D721Med (cell line): ENCODE results near the gene TBC1D22A.

Experiments
- DNase-seq: peaks from one replicate; pipeline ENCODE4 v3.0.0; 2011; ENCODE audit warnings: low spot score; ENCODE audit not compliant: insufficient read length
- FAIRE-seq: peaks from 2 replicates; lab custom pipeline; 2011; peaks lifted over from hg19 to GRCh38; lab: Jason Lieb, UNC
- TF ChIP-seq, protein P1 (sequence below): IDR thresholded peaks from 2 replicates; pipeline ENCODE4 v1.5.1; 2012; ENCODE audit warnings: mild to moderate bottlenecking, control low read depth; ENCODE audit not compliant: insufficient read depth; ENCODE audit errors: missing control alignments

TBC1D22A gene

DNA sequence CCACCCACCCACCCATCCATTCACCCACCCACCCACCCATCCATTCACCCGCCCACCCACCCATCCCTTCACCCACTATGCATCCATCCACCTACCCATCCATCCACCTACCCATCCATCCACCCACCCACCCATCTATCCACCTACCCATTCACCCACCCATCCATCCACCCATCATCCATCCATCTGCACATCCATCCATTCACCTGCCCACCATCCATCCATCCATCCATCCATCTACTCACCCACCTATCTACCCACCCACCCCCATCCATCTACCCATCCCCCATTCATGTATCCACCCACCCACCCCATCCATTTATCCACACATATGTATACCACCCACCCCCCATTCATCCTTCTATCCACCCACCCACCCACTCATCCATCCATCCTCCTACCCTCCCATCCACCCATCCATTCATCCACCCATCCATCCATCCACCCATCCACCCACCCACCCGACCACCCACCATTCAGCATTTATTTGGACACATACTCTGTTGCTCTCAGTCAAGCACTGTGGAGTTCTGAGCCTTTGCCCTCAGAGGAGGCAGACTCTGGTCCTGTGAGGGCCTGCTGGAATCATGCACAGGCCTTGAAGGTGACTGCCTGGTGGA lies 380.1 kb downstream of the TBC1D22A start:
- TF ChIP-seq, protein P1, sequence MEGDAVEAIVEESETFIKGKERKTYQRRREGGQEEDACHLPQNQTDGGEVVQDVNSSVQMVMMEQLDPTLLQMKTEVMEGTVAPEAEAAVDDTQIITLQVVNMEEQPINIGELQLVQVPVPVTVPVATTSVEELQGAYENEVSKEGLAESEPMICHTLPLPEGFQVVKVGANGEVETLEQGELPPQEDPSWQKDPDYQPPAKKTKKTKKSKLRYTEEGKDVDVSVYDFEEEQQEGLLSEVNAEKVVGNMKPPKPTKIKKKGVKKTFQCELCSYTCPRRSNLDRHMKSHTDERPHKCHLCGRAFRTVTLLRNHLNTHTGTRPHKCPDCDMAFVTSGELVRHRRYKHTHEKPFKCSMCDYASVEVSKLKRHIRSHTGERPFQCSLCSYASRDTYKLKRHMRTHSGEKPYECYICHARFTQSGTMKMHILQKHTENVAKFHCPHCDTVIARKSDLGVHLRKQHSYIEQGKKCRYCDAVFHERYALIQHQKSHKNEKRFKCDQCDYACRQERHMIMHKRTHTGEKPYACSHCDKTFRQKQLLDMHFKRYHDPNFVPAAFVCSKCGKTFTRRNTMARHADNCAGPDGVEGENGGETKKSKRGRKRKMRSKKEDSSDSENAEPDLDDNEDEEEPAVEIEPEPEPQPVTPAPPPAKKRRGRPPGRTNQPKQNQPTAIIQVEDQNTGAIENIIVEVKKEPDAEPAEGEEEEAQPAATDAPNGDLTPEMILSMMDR, result no peak
- DNase-seq (no peak), FAIRE-seq (no peak)

DNA sequence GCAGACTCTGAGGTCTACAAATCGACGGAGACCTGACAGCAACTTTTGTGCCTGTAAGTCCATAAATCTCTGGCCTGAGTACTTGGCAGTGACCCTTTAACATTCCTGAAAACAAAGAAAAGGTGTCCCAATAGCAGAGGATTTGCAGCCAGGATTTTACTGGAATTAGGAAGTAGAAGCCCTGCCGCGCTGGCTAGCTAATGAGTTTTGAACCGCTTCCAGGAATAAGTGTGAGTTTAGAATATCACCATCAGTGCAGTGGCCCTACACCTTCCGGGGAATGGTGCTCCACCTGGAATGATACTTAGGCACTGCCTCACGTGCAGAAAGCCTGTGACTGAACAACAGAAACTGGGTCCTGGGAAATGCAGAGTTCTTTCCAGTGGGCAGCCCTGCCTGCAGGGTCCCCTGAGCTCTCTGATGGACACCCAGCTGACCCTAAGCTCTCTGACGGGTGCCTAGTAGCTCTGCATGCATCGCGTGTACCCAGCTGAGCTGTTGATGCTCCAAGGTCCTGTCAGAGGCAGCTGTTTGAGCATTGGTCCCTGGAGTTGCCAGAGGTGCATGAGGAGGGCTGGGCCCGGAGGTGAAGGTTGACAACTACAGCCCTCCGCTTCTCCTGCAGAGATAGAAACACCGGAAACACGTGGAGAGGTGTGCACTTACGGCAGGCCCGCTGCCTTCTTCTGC lies 380.9 kb downstream of the TBC1D22A start:
- TF ChIP-seq, protein P1, result no peak

DNA sequence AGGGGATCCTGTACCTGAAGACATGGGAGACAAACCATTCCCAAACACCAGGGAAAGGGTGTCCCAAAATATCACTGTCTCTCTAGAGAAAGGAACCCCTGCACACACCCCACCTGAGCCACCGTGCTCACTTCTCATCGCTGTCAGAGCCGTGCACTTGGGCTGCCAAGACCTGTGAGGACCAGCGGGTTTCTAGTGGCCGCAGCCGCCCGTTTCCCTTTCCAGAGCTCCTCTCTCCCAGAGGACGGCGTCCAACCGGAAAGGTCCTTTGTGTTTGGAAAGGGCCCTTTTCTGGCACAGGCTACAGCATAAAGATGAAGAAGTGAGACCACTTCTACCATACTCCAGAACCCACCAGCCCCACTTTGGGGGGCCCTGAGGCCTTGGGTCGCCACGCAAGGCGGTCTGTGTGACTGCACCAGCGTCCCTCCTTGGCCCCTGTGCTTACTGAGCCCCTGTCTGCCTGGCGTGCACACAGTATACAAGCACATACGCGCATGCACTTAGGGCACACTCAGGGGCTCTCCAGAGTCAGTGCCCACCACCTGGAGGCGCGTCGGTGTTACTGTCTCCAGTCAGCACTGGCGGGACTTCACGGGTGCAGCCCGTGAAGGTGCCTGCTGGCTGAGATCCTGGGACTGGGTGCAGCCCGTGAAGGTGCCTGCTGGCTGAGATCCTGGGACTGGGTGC lies 381.8 kb downstream of the TBC1D22A start:
- no peak for DNase-seq
- FAIRE-seq, result no peak
- TF ChIP-seq, protein P1, result no peak

More for the DNA sequence above, 380.9 kb downstream of the TBC1D22A start:
- FAIRE-seq (no peak), DNase-seq (no peak)

DNA sequence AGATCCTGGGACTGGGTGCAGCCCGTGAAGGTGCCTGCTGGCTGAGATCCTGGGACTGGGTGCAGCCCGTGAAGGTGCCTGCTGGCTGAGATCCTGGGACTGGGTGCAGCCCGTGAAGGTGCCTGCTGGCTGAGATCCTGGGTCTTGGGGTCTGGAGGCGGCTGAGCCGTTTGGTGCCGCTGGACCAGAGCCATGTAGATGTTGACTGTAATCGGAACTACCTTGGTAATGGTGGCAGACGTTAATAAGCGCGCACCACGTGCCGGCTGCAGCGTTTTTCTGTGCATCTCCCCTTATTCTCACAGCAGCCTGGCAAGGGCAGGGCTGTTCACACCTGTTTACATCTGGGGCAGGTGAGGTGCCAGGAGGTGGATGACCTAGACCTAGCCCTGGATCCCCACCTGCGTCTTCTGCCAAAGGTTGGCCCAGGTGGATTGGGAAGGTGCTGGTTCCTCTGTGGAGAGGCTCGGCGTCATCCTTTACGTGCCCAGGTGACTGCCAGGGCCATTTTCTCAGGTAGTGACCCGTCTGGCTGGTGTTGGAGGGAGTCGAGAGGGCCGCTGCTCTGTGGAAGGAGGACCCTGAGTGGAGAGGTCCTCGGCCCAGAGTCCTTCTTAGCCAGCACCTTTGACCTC lies 382.5 kb downstream of the TBC1D22A start:
- FAIRE-seq (no peak), DNase-seq (no peak)

DNA sequence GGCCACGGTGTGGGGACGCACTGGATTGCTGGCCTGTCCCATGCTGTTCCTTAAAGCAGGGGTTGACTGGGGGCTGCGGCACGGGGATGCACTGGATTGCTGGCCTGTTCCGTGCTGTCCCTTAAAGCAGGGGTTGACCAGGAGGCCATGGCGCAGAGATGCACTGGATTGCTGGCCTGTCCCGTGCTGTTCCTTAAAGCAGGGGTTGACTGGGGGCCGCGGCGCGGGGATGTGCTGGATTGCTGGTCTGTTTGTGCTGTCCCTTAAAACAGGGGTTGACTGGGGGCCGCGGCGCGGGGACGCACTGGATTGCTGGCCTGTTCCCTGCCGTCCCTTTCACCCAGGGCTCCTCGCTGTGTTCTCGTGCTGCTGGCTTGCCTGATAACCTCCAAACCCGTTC lies 383.4 kb downstream of the TBC1D22A start:
- DNase-seq (no peak), FAIRE-seq (no peak)
- TF ChIP-seq, protein P1, result no peak

More for the DNA sequence above, 382.5 kb downstream of the TBC1D22A start:
- TF ChIP-seq, protein P1, result no peak

DNA sequence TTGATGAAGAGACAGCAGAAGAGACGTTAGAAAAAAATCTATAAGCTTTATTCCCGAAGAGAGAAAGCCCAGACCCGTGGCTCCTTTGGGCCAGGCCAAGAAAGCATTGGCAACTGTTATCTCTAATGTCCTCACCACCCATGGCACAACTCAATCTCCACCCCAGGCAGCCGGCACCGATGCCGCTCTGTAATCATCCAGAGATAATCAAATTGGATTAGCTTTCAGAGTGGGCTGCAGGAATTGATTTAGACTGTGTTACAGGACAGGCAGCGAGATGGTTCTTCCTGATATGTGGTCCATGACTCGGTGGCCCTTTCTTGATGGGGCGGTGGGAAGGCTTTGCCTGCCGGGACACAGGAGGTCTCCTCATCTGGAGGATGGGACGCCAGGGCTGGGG lies 383.9 kb downstream of the TBC1D22A start:
- TF ChIP-seq, protein P1, result no peak
- DNase-seq (no peak), FAIRE-seq (no peak)
